Stimulated activated CD8-positive, alpha-beta memory T cell treated with anti-CD3 and anti-CD28 coated beads, Interleukin-15, amount 100 ng/mL, for 1 hour (primary cell): Measurements from ENCODE around the gene EDA.
"Not testable (repeated sequence)": the region's sequence is repeated elsewhere in the genome, so short reads cannot be mapped to it uniquely, and the experiment has no call there.

Experiments used
- DNase-seq: peaks from one replicate; pipeline ENCODE4 v3.0.0-alpha.2; 2020; ENCODE audit warnings: low read depth

The EDA gene

DNA sequence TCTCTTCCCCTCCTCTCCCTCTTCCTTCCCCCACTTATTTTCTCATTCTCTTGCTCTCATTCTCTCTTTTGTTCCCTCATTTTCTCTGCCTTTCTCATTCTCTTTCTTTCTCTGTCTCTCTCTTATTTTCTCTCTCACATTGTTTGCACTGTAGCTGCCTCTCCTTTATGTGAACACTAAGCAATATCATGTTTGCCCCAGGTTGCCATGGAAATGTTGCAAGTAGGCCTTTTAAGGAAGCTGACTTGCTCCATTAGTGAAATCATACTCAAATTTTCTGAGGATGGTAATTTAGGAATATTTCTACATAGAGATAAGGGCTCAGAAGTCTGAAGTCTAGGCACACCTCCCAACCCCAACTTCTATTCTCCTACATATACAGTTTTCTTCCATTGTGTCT is 130.1 kb downstream of the EDA start:
- no peak for DNase-seq

DNA sequence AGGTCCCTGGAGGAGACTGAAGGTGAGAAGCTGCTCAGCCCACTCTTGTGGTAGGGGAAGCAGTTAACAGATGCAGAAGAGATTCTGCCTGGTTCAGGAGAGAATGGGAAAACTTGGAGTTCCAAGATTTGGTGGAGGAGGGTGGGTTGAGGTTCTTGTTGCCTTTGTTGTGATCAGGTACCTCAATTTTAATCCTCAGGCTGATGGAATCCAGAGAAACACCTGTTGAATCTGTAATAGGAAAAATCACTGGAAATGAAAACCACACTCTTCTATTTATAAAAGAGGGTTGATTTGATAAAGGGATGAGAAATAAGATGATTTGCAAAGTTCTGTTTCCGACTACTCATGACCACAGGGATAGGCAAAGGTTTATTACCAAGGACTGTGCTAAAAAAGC is 132.1 kb downstream of the EDA start:
- no peak for DNase-seq

DNA sequence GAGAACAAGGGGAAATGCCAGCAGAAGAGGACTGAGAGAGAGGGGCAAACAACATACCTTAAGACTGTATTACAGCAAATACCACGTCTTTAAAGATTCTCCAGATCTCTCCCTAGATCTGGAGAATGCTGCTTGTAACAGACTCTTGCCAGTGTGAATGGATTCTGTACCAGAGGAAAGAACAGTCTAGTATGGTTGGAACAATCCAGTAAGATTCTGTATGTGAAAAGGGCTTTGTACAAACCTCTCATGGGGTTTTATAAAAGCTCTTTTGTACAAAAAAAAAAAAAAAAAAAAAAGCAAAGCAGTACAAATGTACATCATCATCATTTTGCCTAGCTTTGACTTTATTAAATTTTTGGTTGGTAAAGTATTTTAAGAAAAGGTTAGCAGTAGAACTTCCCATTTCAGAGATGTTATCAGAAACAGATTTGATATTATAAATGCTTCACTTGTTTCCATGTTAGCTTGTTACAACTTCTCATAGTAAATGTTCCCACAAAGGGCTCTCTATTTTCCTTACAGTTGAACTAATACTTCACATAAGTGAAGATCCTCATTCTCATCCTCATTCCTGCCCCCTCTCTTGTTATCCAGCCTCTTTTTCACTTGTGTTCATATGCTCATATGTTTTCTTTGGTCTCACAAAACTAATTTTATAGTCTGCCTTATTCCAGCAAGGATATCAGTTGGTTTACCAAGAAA is 144.2 kb downstream of the EDA start:
- DNase-seq, result no peak

GRCh38 chrX:69761633-69762032 is 145.7 kb downstream of the EDA start:
- DNase-seq, result no peak

DNA sequence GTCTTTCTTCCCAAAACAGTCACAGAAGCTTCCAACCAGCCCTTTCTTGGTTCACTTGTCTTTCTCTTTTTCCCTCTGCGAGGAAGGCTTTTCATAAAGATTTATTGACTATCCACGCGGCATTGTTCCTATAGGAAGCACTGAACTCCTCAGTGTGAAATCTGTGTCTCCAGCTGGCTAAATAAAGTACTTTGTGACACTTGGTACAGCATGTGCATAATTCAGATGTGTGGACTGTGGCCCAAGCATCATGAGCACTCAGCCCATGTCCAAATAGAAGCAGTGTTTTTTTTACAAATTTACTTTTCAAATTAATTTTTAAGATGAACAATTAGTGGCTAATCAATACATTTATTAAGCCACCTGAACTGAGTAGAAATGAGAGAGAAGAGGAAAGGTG is 146.4 kb downstream of the EDA start:
- no peak for DNase-seq

DNA sequence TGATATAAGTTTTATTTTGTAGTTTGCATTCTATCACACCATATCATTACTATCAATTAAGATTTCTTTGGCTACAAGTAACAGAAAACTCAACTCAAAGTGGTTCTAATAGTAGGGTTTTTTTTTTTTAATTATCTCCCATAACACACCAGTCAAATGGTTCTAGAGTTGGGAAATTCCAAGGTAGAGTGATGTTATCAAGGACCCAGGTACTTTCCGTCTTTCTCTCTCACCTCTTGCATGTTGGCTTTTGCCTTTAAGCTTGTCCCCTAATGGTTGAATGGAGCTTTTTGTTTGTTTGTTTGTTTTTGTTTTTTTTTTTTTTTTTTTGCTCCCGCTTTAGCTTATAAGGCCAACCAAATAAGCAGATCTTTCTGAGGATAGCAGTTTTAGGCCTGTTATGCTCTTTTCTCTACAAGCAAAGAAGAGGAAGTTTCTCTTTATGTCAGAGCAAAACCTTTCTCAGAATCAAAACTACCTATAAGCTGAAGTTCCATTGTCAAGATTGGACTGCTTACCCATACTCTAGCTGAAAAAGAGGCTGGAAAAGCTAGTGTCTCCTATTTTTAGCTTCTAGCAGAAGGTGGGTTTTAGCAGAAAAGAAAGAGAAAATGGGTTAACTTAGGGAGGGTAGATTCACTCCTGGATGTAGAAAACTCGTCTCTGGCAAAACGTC is 177.5 kb downstream of the EDA start:
- no peak for DNase-seq

DNA sequence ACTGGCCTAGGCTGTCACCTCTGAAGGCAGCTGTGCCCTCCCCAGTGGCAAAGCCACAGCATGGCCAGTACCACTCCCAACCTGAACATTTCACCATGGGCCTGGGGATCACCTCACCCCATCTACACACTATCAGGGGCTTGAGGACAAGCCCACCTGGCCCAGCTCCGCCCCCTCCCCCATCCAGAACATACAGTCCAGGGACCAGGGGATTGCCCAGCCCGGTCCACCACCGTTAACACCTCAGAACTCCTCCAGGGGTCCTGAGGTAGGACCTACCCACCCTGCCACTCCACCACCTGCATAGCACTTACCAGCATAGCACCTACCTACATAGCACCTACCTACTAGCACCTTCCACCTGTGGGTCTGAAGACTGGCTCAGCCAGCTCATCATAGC is 179.8 kb downstream of the EDA start:
- DNase-seq, result no peak

DNA sequence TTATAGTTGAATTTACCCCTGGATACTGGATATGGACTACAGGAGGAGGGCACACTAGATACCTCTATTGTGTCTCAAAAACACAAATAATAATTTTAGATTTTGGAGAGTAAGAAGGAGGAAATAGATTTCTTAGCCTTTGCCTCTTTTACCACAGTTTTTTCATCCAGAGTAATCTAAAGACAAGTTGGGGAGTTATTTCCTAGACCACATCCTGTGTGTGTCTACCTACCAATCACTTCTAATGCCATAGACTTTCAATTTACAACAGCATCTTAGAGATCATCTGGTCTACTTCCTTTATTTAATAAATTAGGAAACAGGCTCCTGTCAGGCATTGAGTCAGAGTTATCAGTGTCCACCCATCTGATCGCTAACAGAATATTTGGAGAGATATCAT is 191.5 kb downstream of the EDA start:
- DNase-seq, result no peak

DNA sequence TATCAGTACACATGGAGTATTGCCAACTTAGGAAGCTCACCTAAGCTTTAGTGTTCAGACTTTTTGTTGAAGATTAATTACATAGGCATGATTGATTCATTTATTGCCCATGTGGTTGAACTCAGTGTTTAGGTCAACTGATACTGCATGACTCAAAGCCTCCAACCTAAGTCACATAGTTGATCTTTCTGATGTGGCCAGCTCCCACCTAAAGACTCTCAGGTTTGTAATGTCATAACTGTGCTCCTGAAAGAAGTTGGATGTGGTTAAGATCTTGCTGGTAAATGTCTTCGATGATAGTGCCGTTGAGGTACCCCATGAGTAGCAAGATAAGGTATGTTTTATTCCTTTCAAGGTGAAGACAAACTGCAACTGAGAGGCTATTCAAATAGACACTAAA is 192.5 kb downstream of the EDA start:
- no peak for DNase-seq

DNA sequence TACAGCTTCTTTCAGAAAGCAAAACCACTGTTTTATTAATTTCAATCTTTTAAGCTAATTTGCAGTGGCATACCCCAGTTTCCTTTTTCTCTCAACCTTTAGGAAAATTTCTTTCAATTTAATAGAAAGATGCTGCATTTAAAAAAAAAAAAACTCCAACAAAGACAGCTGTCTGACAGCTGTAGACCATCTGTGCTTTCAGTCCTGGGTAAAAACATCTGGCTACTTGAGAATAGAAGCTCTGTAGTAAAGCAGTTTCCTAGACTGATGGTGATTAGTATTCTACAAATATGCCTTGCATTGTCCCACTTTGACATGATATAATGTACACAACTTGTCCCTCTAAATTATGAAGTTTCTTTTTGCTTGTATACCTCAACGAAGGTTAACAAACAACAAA is 197.8 kb downstream of the EDA start:
- no peak for DNase-seq

- DNase-seq, result no peak
These were observed 199.2 kb downstream of the EDA start for GRCh38 chrX:69815063-69815462.

DNA sequence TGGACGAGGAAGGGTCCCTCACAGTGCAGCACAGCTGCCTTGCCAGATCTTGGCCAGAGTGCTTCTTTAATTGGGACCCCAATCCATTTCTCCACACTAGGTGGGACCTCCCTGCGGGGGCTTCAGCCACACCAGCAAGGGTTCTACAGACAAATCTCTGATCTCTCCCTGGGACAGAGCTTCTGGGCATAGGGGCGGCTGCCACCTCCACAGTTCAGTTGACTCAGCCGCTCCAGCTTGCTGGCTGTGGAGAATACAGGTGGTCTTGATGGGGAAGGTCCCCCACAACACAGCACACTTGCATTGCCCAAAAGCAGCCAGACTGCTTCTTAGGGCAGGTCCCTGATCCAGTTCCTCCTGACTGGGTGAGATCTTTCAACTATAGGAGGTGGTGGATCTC is 199.6 kb downstream of the EDA start:
- no peak for DNase-seq

DNA sequence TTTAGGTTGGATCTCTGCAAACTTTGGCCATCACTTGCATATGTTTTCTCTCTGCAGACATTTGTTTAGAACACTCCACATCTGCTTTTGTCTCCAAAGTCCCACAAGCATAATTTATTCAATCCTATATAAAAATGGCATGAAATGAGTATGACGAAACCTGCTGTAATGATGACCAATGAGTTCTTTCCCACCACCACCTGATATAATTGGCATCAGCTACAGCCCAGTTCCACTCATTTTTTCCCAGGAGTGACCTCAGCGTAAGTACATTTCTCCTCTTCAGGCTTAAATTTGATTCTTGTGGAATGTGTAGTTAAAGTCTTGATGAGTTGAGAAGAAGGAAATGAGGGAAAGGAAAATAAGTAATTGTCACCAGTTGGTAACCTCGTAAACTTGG is 228.7 kb downstream of the EDA start:
- DNase-seq, result no peak

DNA sequence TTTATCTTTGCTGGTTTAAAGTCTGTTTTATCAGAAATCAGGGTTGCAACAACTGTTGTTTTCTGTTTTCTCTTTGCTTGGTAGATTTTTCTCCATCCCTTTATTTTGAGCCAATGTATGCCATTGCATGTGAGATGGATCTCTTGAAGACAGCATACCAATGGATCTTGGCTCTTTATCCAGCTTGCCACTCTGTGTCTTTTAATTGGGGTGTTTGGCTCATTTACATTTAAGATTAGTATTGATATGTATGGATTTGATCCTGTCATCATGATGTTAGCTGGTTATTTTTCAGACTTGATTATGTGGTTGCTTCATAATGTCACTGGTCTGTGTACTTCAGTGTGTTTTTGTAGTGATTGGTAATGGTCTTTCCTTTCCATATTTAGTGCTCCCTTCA is 244.1 kb downstream of the EDA start:
- DNase-seq, result not testable (repeated sequence)

DNA sequence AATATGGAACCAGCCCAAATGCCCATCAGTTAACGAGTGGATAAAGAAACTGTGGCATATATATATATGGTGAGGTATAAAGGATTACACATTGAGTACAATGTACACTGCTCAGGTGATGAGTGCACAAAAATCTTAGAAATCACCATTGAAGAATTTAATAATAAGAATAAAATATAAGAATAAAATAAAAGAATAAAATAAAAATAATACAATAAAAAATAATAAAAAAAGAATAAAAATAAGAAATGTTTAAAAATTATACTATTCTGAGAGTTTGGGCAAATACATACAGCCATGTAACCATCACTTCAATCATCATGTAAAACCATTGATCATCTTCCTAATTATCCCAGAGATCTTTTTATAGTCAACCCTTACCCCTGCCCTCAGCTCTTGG is 260.3 kb downstream of the EDA start:
- DNase-seq, result no peak

DNA sequence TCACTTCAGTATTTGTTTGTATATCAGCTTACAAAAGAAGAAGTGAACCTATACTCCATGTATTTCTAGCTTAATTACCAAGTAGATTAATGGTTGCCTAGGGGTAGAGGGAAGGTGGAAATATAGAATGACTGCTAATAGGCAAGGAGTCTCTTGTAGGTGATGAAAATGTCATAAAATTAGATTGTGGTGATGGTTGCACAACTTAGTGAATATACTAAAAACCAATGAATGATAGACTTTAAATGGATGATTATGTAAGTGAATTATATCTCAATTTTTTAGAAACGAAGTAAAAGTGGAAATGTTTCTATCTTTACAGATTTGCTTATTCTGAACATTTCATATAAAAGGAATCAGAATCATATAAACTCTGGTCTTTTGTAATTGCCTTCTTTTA is 268.3 kb downstream of the EDA start:
- no peak for DNase-seq

DNA sequence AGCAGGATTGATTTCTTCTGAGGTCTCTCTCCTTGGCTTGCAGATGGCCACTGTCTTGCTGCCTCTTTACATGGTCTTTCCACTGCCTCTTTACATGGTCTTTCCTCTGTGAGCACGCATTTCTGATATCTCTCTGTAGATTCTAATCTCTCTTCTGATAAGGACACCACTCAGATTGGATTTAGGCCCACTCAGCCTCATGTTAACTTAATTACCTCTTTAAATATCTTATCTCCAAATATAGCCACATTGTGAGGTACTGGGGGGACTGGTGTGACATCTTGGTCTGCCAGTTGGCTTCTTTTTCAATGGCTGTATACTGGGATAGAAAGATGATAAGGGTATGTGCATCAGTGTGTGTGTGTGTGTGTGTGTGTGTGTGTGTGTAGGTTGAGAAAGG is 280.1 kb downstream of the EDA start:
- no peak for DNase-seq

DNA sequence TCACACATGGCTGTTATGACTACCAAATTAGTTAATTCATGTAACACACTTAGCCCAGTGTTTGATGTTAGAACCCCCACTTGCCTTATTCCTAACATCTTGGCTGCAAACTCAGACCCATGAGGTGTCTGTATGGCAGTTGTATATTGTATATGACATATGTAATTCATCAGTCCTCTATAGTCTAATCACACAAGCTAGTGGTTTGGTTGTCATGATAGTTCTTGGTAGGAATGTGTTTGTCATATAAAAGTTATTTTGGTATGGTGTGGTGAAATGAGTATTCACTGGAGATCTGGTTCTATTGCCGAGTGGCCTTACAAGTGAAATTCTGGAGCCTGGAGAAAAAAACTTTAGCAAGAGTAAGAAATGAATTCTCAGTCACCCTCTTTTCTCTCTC is 284.6 kb downstream of the EDA start:
- DNase-seq, result no peak

DNA sequence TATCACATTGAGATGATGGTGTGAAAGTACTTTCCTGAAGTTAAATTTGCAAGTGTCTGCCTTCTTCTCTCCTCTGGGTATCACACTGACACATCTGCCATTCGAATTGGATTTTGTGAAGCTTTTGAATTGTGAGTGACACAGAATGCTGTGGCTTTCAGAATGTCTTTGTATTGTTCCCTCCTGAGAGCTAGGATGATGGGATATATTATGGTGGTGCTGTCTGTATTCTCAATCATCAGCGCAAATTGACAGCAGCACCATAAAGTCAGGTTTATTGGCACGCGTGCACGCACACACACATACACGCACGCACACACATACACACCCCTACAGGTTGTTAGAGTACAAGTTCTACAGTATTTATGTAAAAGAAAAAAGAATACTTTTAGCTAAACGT is 290.5 kb downstream of the EDA start:
- no peak for DNase-seq

GRCh38 chrX:69914781-69915180 is 298.9 kb downstream of the EDA start:
- no peak for DNase-seq

- DNase-seq, result no peak
These were observed 303.8 kb downstream of the EDA start for GRCh38 chrX:69919749-69920148.

DNA sequence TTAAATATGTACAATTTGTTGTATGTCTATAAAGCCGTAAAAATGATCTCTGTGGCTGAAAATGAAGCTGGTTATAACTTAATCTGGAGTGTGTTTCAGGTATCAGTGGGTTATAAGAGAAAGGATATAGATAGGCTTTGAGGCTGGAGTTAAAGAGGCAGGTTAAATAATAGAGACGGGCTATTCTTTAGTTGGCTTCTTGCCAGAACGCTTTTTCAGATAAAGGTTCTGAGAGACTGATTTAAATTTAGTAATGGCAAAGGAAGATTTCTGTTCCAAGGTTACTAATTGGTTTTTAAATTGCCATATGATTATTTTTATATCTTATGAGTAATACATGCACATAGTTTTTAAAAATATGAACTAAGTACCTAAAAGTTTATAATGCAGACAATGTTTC is 316.4 kb downstream of the EDA start:
- no peak for DNase-seq

- no peak for DNase-seq
These were observed 332.4 kb downstream of the EDA start for GRCh38 chrX:69948276-69948797.

GRCh38 chrX:69951753-69952152 is 335.8 kb downstream of the EDA start:
- DNase-seq, result no peak
